ENCODE results near the gene TMEM51.

Gene TMEM51

GRCh38 chr1:15246960-15247614 is 93.5 kb downstream of the TMEM51 start, which contains the start of gene FHAD1:
FHAD1 (plus strand) TSS chr1:15247223; CDS start chr1:15251785, 4,562 bp downstream.
- peak; percentile 77 for DNase-seq (ENCODE audit: low spot score)

- DNase-seq (ENCODE audit: low spot score) = no peak
Observed at GRCh38 chr1:15248216-15248615, 94.7 kb downstream of the TMEM51 start.

DNA sequence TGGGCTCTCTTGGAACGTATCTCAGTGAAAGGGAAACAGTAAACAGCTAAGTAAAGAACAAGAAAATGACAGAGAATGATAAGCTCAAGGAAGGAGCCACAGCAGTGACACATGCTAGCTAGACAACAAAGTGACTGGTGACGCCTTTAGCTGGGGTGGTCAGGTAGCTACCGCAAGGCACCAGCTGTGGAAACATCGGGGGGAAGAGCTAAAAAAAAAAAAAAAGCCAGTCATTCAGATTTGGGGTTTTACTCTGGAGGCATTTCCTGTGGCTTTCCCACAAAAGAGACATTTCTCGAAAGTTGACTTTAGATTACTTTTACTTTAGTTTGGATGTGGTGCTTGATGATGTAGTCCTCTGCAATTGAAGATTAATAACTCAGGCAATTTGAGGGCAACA is 95.5 kb downstream of the TMEM51 start:
- DNase-seq (ENCODE audit: low spot score) = no peak

GRCh38 chr1:15251857-15252835 is 98.6 kb downstream of the TMEM51 start:
- no peak for DNase-seq (ENCODE audit: low spot score)

GRCh38 chr1:15254559-15254958 is 101.0 kb downstream of the TMEM51 start:
- no peak for DNase-seq (ENCODE audit: low spot score)

GRCh38 chr1:15255582-15256149 is 102.1 kb downstream of the TMEM51 start:
- DNase-seq (ENCODE audit: low spot score) = no peak

- no peak for DNase-seq (ENCODE audit: low spot score)
Observed at GRCh38 chr1:15256584-15256983, 103.0 kb downstream of the TMEM51 start.

DNA sequence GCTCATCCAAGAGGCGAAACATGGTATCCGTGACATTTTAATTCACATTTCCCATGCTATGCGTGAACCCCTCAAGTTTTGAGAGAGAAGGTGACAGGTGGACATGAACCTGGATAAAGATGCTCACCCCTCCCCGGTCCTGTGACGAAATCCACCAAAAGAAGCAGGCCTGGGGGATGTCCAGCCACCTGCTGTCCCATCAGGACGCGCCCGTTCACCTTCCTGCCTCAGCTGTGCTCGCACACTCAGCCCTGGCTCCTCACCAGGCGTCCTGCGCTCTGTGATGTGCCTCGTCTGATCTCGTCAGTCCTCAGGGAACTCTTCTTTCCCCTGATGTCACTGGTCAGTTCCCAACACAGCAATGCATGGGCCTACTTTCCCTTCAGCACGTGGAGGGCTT is 103.8 kb downstream of the TMEM51 start:
- DNase-seq (ENCODE audit: low spot score) = no peak

GRCh38 chr1:15258833-15259621 is 105.5 kb downstream of the TMEM51 start:
- DNase-seq (ENCODE audit: low spot score) = no peak

GRCh38 chr1:15259622-15260007 is 106.1 kb downstream of the TMEM51 start:
- DNase-seq (ENCODE audit: low spot score) = no peak

DNA sequence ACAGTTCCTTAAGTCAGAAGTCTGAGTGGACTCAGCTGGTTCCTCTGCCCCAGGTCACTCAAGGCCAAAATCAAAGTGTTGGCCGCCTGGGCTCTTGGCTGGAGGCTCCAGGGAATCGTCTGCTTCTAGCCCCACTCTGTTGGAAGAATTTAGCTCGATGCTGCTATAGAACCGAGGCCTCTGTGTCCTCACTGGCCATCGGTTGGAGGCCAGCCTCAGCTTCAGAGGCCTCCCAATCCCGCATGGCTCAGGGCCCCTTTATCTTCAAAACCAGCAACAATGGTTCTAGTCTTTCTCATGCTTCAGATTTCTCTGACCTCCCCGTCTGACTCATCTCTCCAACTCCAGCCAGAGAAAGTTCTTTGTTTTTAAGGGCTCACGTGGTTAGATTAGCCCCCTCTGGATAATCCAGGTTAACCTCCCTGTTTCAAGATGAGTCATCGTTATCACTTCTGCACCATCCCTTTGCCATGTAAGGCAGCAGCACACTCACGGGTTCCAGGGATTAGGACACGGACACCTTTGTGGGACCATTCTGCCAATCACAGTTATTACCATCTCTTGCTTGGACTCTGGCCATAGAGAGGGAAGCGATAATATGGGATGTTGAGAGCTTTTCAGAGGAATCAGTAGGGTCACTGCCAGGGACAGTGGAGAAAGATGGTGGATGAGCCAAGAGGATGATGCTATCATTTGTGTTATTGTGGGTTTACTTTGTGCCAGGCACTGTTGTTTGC is 107.0 kb downstream of the TMEM51 start:
- DNase-seq (ENCODE audit: low spot score) = no peak

- DNase-seq (ENCODE audit: low spot score) = no peak
Observed at GRCh38 chr1:15261155-15262002, 107.8 kb downstream of the TMEM51 start.

DNA sequence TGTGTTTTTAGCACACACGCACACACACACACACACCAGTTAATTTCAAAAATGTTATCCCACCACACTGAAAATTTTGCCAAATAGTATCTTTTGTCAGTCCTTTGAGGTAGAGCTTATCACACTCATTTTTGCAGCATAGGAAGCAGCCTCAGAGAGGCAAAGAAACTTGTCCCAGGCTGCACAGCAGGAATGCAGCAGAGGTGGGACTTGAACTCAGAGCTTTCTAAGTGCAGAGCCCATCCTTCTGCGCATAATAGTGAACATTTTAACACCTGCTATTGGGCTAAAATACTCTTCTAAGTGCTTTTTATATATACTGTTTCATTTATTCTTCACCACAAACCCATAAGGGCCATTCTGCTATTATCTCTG is 108.4 kb downstream of the TMEM51 start:
- no peak for DNase-seq (ENCODE audit: low spot score)

GRCh38 chr1:15262706-15263105 is 109.2 kb downstream of the TMEM51 start:
- no peak for DNase-seq (ENCODE audit: low spot score)

DNA sequence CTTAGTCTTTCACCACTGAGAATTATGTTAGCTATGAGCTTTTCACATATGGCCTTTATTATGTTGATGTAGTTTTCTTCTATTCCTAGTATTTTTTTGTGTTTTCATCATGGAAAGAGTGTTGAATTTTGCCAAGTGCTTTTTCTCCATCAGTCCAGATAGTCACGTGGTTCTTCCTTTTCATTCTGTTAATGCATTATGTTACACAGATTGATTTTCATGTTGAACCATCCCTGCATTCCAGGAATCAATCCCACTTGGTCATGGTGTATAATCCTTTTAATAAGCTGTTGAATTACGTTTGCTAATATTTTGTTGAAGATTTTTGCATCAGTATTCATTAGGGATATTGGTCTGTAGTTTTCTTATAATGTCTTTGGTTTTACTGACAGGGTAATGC is 111.2 kb downstream of the TMEM51 start:
- DNase-seq (ENCODE audit: low spot score) = no peak
